ENCODE measurements around the gene BRD2.

DNA sequence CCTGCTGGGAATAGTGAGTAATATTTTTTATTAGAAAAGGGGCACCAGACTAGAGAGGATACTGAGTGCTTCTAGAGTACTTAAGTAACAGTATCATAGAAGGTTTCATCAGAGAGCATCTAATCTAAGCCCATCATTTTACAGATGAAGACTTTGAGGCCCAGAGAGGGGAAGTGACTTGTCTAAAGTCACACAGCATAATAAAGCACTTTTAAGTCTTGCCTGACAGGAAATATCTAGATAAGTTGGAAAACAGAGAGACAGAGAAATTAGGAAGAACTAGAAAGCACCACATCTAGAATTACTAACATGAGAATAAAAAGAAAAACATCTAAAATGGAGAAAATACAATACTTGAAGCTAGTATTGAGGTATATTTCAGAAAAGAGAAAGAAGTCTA lies 21.5 kb upstream of the BRD2 start:
- TF ChIP-seq, protein P1, sequence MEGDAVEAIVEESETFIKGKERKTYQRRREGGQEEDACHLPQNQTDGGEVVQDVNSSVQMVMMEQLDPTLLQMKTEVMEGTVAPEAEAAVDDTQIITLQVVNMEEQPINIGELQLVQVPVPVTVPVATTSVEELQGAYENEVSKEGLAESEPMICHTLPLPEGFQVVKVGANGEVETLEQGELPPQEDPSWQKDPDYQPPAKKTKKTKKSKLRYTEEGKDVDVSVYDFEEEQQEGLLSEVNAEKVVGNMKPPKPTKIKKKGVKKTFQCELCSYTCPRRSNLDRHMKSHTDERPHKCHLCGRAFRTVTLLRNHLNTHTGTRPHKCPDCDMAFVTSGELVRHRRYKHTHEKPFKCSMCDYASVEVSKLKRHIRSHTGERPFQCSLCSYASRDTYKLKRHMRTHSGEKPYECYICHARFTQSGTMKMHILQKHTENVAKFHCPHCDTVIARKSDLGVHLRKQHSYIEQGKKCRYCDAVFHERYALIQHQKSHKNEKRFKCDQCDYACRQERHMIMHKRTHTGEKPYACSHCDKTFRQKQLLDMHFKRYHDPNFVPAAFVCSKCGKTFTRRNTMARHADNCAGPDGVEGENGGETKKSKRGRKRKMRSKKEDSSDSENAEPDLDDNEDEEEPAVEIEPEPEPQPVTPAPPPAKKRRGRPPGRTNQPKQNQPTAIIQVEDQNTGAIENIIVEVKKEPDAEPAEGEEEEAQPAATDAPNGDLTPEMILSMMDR (IDR thresholded peaks at IDR 0.05): no peak
- TF ChIP-seq POLR2A (IDR thresholded peaks at IDR 0.05): no peak

Measured in esophagus squamous epithelium (tissue), 4 donors.